ENCODE measurements around the gene PRKCH. TPM values are rescaled to one million over a fixed set of nuclear protein-coding genes. Genes with fewer than 3 reads are reported as not detected.

The PRKCH gene
- total and polyA plus RNA-seq, 9 of the 15 experiments (the other 6 are each of a cell fraction or from before 2014, with no cell fraction given): 0.61 to 4.4 (median 4.0) TPM

- ChIA-PET POLR2A (interaction anchor here (1.0 to 1.1 kb wide), 2 partner anchors 10 to 11 kb away, joined by 3 read pairs; no protein-coding TSS in a partner anchor), CTCF (ENCODE audit: low intra/inter-chr PET ratio) (interaction anchor here (0.6 kb wide), 1 partner anchor 20 kb away, joined by 3 read pairs; no protein-coding TSS in a partner anchor)
- Histone ChIP-seq H3K79me2 (ENCODE audit: control insufficient read depth, insufficient read depth, low read length) (no peaks in the 10 kb centered on the region), H3K4me1 (replicated peaks in 1 of 2; ENCODE audit: control insufficient read depth in 2 of 2, insufficient read depth in 2 of 2, low read length in 2 of 2) (no peaks in the 10 kb centered on the region), H3K9me3 (replicated peaks; ENCODE audit: control insufficient read depth, insufficient read depth, low read depth, low read length) (no peaks in the 10 kb centered on the region), H3K36me3 (ENCODE audit: control insufficient read depth, insufficient read depth, low read length) (no peaks in the 10 kb centered on the region), H3K4me3 (no peak overlapping the region), H3K9ac (ENCODE audit: insufficient read depth in 1 of 2, low read depth in 2 of 2, low read length in 2 of 2) (no peak overlapping the region), H3K27me3 (ENCODE audit: control insufficient read depth in 2 of 2, insufficient read depth in 2 of 2, low read length in 2 of 2) (peaks cover 4 to 6% of the 10 kb centered on the region in 2 experiments; a peak in 3 of 5 replicates), H4K20me1 (replicated peaks; ENCODE audit: control insufficient read depth, insufficient read depth, low read length) (no peaks in the 10 kb centered on the region), H2AFZ (ENCODE audit: low read depth, low read length) (no peak overlapping the region), H3K4me2 (ENCODE audit: insufficient read depth, low read length) (no peak overlapping the region), H3K27ac (ENCODE audit: extremely low read depth, low read depth, low read length) (no peak overlapping the region), H3K9me1 (ENCODE audit: control insufficient read depth, insufficient read depth, low read length) (no peaks in the 10 kb centered on the region)
- FAIRE-seq (no peak), ATAC-seq (no peak), DNase-seq (ENCODE audit: extremely low read depth in 1 of 4, low spot score in 3 of 4) (no peak)
- intact Hi-C loops (cut with micrococcal nuclease) (no loop called here), in situ Hi-C loops (cut with MboI) (no loop called here)
- BruUV-seq (replicated peaks): no TSS peak
- no peak for TF ChIP-seq RBM17 (IDR thresholded peaks at IDR 0.05; ENCODE audit: borderline replicate concordance, low read depth, low read length)
- 21% methylated on average over 6 of the region's 7 CpGs for WGBS (ENCODE audit: insufficient coverage, low coverage, missing lambda C conversion rate)
Observed at GRCh38 chr14:61573748-61574513, 252.6 kb downstream of the PRKCH start.

- Histone ChIP-seq H3K36me3 (ENCODE audit: control insufficient read depth, insufficient read depth, low read length) (no peaks in the 10 kb centered on the region), H3K4me1 (replicated peaks in 1 of 2; ENCODE audit: control insufficient read depth in 2 of 2, insufficient read depth in 2 of 2, low read length in 2 of 2) (no peaks in the 10 kb centered on the region), H3K9me1 (ENCODE audit: control insufficient read depth, insufficient read depth, low read length) (no peaks in the 10 kb centered on the region), H3K9ac (ENCODE audit: insufficient read depth in 1 of 2, low read depth in 2 of 2, low read length in 2 of 2) (no peak overlapping the region), H4K20me1 (replicated peaks; ENCODE audit: control insufficient read depth, insufficient read depth, low read length) (no peaks in the 10 kb centered on the region), H3K79me2 (ENCODE audit: control insufficient read depth, insufficient read depth, low read length) (no peaks in the 10 kb centered on the region), H2AFZ (ENCODE audit: low read depth, low read length) (no peak overlapping the region), H3K9me3 (replicated peaks; ENCODE audit: control insufficient read depth, insufficient read depth, low read depth, low read length) (no peaks in the 10 kb centered on the region), H3K27ac (ENCODE audit: extremely low read depth, low read depth, low read length) (no peak overlapping the region), H3K4me3 (no peak overlapping the region), H3K27me3 (ENCODE audit: control insufficient read depth in 2 of 2, insufficient read depth in 2 of 2, low read length in 2 of 2) (peaks cover 4 to 6% of the 10 kb centered on the region in 2 experiments; a peak in 3 of 5 replicates), H3K4me2 (ENCODE audit: insufficient read depth, low read length) (no peak overlapping the region)
- intact Hi-C loops (cut with micrococcal nuclease): no loop called here
- CTCF ChIA-PET (ENCODE audit: low intra/inter-chr PET ratio): no interaction called here
- no peak for FAIRE-seq
- TF ChIP-seq BDP1 (IDR thresholded peaks at IDR 0.05; ENCODE audit: insufficient read depth, insufficient read length) (no peak), TAF9B (IDR thresholded peaks at IDR 0.05; ENCODE audit: partially characterized antibody) (no peak), PHB2 (IDR thresholded peaks at IDR 0.05; ENCODE audit: low read depth) (no peak), SRSF3 (IDR thresholded peaks at IDR 0.05; ENCODE audit: insufficient read depth, low read length) (no peak), ZBTB7A (IDR thresholded peaks at IDR 0.05; ENCODE audit: borderline replicate concordance, control insufficient read depth, low read depth, low read length) (no peak), ZNF133 (CRISPR knock-in tag; IDR thresholded peaks at IDR 0.05) (no peak), CCAR2 (IDR thresholded peaks at IDR 0.05; ENCODE audit: low read depth, low read length) (no peak), SMARCA5 (IDR thresholded peaks at IDR 0.05) (no peak), ZNF592 (IDR thresholded peaks at IDR 0.05) (no peak), ZBED1 (IDR thresholded peaks at IDR 0.05) (no peak)
- no peak for ATAC-seq
- 14% methylated on average over 7 of the region's 7 CpGs for WGBS (ENCODE audit: insufficient coverage, low coverage, missing lambda C conversion rate)
- no peak for DNase-seq (ENCODE audit: extremely low read depth in 1 of 4, low spot score in 3 of 4)
- POLR2A ChIA-PET: no interaction called here
- in situ Hi-C loops (cut with MboI): no loop called here
- BruUV-seq (replicated peaks): no TSS peak
Observed at GRCh38 chr14:61574514-61574807, 253.1 kb downstream of the PRKCH start.
